Measurements from ENCODE around the gene USP34. TPM values are rescaled to one million over a fixed set of nuclear protein-coding genes. Genes with fewer than 3 reads are reported as not detected.
A peak's percentile ranks its signal among the peaks of the same experiment; 100 is the strongest.
"Not testable (repeated sequence)": the region's sequence is repeated elsewhere in the genome, so short reads cannot be mapped to it uniquely, and the experiment has no call there.

USP34 gene
- total RNA-seq, 8 experiments from 2014 or later: 53.2 to 175 (median 69.2) TPM

- 74 to 100% (median 96%) methylated on average over 1 to 5 of the region's 5 CpGs; no CpG with 5 or more reads in 2 of the 10 experiments for WGBS, 10 experiments
- Histone ChIP-seq H3K4me3 (no peak overlapping the region), H3K27ac (no peak overlapping the region), H3K4me1 (replicated peaks in 1 of 2) (no peaks in the 10 kb centered on the region)
- no peak for ATAC-seq (replicated peaks in 6 of 8)
- in situ Hi-C loops (cut with MboI; ENCODE audit: low pct_unique_long_range_greater_than_20kb in 2 of 9, low sequenced_read_pairs in 9 of 9, unreplicated experiment in 9 of 9): no loop called here
These were observed 59.8 kb downstream of the USP34 start for GRCh38 chr2:61411109-61411508.

GRCh38 chr2:61410185-61410584 is 60.7 kb downstream of the USP34 start:
- Histone ChIP-seq H3K4me3 (no peak overlapping the region), H3K27ac (no peak overlapping the region), H3K4me1 (replicated peaks in 1 of 2) (no peaks in the 10 kb centered on the region)
- WGBS, 10 experiments: 86 to 100% (median 100%) methylated on average over 1 to 2 of the region's 3 CpGs; no CpG with 5 or more reads in 3 of the 10 experiments
- in situ Hi-C loops (cut with MboI; ENCODE audit: low pct_unique_long_range_greater_than_20kb in 2 of 9, low sequenced_read_pairs in 9 of 9, unreplicated experiment in 9 of 9): no loop called here
- no peak for ATAC-seq (replicated peaks in 6 of 8)

- no peak for ATAC-seq (replicated peaks in 6 of 8)
- Histone ChIP-seq H3K4me1 (replicated peaks in 1 of 2) (no peaks in the 10 kb centered on the region), H3K27ac (no peak overlapping the region), H3K4me3 (no peak overlapping the region)
- 33 to 100% (median 78%) methylated on average over 1 to 2 of the region's 2 CpGs; no CpG with 5 or more reads in 1 of the 10 experiments for WGBS, 10 experiments
- in situ Hi-C loops (cut with MboI; ENCODE audit: low pct_unique_long_range_greater_than_20kb in 2 of 9, low sequenced_read_pairs in 9 of 9, unreplicated experiment in 9 of 9): no loop called here
These were observed 65.1 kb downstream of the USP34 start for GRCh38 chr2:61405813-61406212.

- in situ Hi-C loops (cut with MboI; ENCODE audit: low pct_unique_long_range_greater_than_20kb in 2 of 9, low sequenced_read_pairs in 9 of 9, unreplicated experiment in 9 of 9): no loop called here
- no peak for ATAC-seq (replicated peaks in 6 of 8)
- H3K27ac ChIP-seq: no peak overlapping the region
- WGBS, 10 experiments: 83 to 100% (median 100%) methylated on average over 1 of the region's 1 CpG; no CpG with 5 or more reads in 6 of the 10 experiments
- no peak overlapping the region for H3K4me3 ChIP-seq
- no peaks in the 10 kb centered on the region for H3K4me1 ChIP-seq (replicated peaks in 1 of 2)
These were observed 66.4 kb downstream of the USP34 start for GRCh38 chr2:61404438-61404837.

GRCh38 chr2:61398413-61398812 is 72.5 kb downstream of the USP34 start:
- Histone ChIP-seq H3K27ac (no peak overlapping the region), H3K4me3 (no peak overlapping the region), H3K4me1 (replicated peaks in 1 of 2) (no peaks in the 10 kb centered on the region)
- no peak for ATAC-seq (replicated peaks in 6 of 8)
- in situ Hi-C loops (cut with MboI; ENCODE audit: low pct_unique_long_range_greater_than_20kb in 2 of 9, low sequenced_read_pairs in 9 of 9, unreplicated experiment in 9 of 9): no loop called here
- no CpG with 5 or more reads among the region's 12 CpGs for WGBS, 10 experiments

- Histone ChIP-seq H3K4me3 (no peak overlapping the region), H3K27ac (no peak overlapping the region), H3K4me1 (replicated peaks in 1 of 2) (no peaks in the 10 kb centered on the region)
- 50 to 100% (median 97%) methylated on average over 1 to 4 of the region's 4 CpGs; no CpG with 5 or more reads in 1 of the 10 experiments for WGBS, 10 experiments
- in situ Hi-C loops (cut with MboI; ENCODE audit: low pct_unique_long_range_greater_than_20kb in 2 of 9, low sequenced_read_pairs in 9 of 9, unreplicated experiment in 9 of 9): no loop called here
- no peak for ATAC-seq (replicated peaks in 6 of 8)
These were observed 74.9 kb downstream of the USP34 start for GRCh38 chr2:61396005-61396404.

- H3K4me3 ChIP-seq; H3K27ac ChIP-seq; ATAC-seq (replicated peaks in 6 of 8); in situ Hi-C loops (cut with MboI; ENCODE audit: low pct_unique_long_range_greater_than_20kb in 2 of 9, low sequenced_read_pairs in 9 of 9, unreplicated experiment in 9 of 9); H3K4me1 ChIP-seq (replicated peaks in 1 of 2): not testable (repeated sequence)
- WGBS, 10 experiments: 88 to 100% (median 96%) methylated on average over 4 to 7 of the region's 7 CpGs; no CpG with 5 or more reads in 3 of the 10 experiments
These were observed 83.3 kb downstream of the USP34 start for GRCh38 chr2:61387588-61387987.

- 90 to 100% (median 100%) methylated on average over 2 to 3 of the region's 4 CpGs; no CpG with 5 or more reads in 5 of the 10 experiments for WGBS, 10 experiments
- H3K4me1 ChIP-seq (replicated peaks in 1 of 2); in situ Hi-C loops (cut with MboI; ENCODE audit: low pct_unique_long_range_greater_than_20kb in 2 of 9, low sequenced_read_pairs in 9 of 9, unreplicated experiment in 9 of 9); H3K4me3 ChIP-seq; ATAC-seq (replicated peaks in 6 of 8); H3K27ac ChIP-seq: not testable (repeated sequence)
These were observed 90.0 kb downstream of the USP34 start for GRCh38 chr2:61380882-61381197.

GRCh38 chr2:61380056-61380881 is 90.6 kb downstream of the USP34 start:
- no peak overlapping the region for H3K27ac ChIP-seq
- WGBS, 10 experiments: 85 to 100% (median 100%) methylated on average over 1 to 4 of the region's 4 CpGs; no CpG with 5 or more reads in 1 of the 10 experiments
- no peaks in the 10 kb centered on the region for H3K4me1 ChIP-seq (replicated peaks in 1 of 2)
- ATAC-seq (replicated peaks in 6 of 8): no peak
- H3K4me3 ChIP-seq: no peak overlapping the region
- in situ Hi-C loops (cut with MboI; ENCODE audit: low pct_unique_long_range_greater_than_20kb in 2 of 9, low sequenced_read_pairs in 9 of 9, unreplicated experiment in 9 of 9): no loop called here

- in situ Hi-C loops (cut with MboI; ENCODE audit: low pct_unique_long_range_greater_than_20kb in 2 of 9, low sequenced_read_pairs in 9 of 9, unreplicated experiment in 9 of 9): no loop called here
- no peak overlapping the region for H3K4me3 ChIP-seq
- no peak overlapping the region for H3K27ac ChIP-seq
- no peaks in the 10 kb centered on the region for H3K4me1 ChIP-seq (replicated peaks in 1 of 2)
- WGBS, 10 experiments: 80 to 100% (median 91%) methylated on average over 1 to 2 of the region's 2 CpGs
- no peak for ATAC-seq (replicated peaks in 6 of 8)
These were observed 91.4 kb downstream of the USP34 start for GRCh38 chr2:61379521-61379920.

GRCh38 chr2:61378281-61378680 is 92.6 kb downstream of the USP34 start:
- H3K4me1 ChIP-seq (replicated peaks in 1 of 2): no peaks in the 10 kb centered on the region
- no peak overlapping the region for H3K27ac ChIP-seq
- 92 to 100% (median 97%) methylated on average over 2 to 5 of the region's 5 CpGs; no CpG with 5 or more reads in 1 of the 10 experiments for WGBS, 10 experiments
- H3K4me3 ChIP-seq: no peak overlapping the region
- in situ Hi-C loops (cut with MboI; ENCODE audit: low pct_unique_long_range_greater_than_20kb in 2 of 9, low sequenced_read_pairs in 9 of 9, unreplicated experiment in 9 of 9): no loop called here
- no peak for ATAC-seq (replicated peaks in 6 of 8)

- WGBS, 10 experiments: 14 to 83% (median 43%) methylated on average over 1 of the region's 1 CpG; no CpG with 5 or more reads in 5 of the 10 experiments
- Histone ChIP-seq H3K27ac (no peak overlapping the region), H3K4me3 (no peak overlapping the region), H3K4me1 (replicated peaks in 1 of 2) (no peaks in the 10 kb centered on the region)
- in situ Hi-C loops (cut with MboI; ENCODE audit: low pct_unique_long_range_greater_than_20kb in 2 of 9, low sequenced_read_pairs in 9 of 9, unreplicated experiment in 9 of 9): no loop called here
- peak in 1 of 8 experiments; percentile 34 for ATAC-seq (replicated peaks in 6 of 8)
These were observed 93.8 kb downstream of the USP34 start for GRCh38 chr2:61377046-61377445.

GRCh38 chr2:61376211-61376610 is 94.7 kb downstream of the USP34 start:
- no peak for ATAC-seq (replicated peaks in 6 of 8)
- Histone ChIP-seq H3K27ac (no peak overlapping the region), H3K4me3 (no peak overlapping the region), H3K4me1 (replicated peaks in 1 of 2) (no peaks in the 10 kb centered on the region)
- in situ Hi-C loops (cut with MboI; ENCODE audit: low pct_unique_long_range_greater_than_20kb in 2 of 9, low sequenced_read_pairs in 9 of 9, unreplicated experiment in 9 of 9): no loop called here
- WGBS, 10 experiments: 72 to 100% (median 93%) methylated on average over 1 to 4 of the region's 4 CpGs; no CpG with 5 or more reads in 1 of the 10 experiments

GRCh38 chr2:61371027-61371426 is 99.9 kb downstream of the USP34 start:
- H3K27ac ChIP-seq: no peak overlapping the region
- no peaks in the 10 kb centered on the region for H3K4me1 ChIP-seq (replicated peaks in 1 of 2)
- no peak overlapping the region for H3K4me3 ChIP-seq
- no peak for ATAC-seq (replicated peaks in 6 of 8)
- in situ Hi-C loops (cut with MboI; ENCODE audit: low pct_unique_long_range_greater_than_20kb in 2 of 9, low sequenced_read_pairs in 9 of 9, unreplicated experiment in 9 of 9): no loop called here

Data from motor neuron (in vitro differentiated cells).